H9 (cell line): ENCODE data around the gene CCNYL1. TPM values are rescaled to one million over a fixed set of nuclear protein-coding genes. Genes with fewer than 3 reads are reported as not detected.

Experiments used
- DNase-seq: peaks from one replicate; pipeline ENCODE4 v3.0.0-alpha.2; 2017
- H2AFZ ChIP-seq: one replicate; pipeline ENCODE4 v1.6.1; 2013; ENCODE audit warnings: mild to moderate bottlenecking, low read length, control low read depth, moderate library complexity
- H2AK5ac ChIP-seq: 2 replicates; pipeline ENCODE4 v1.6.1; 2013; ENCODE audit warnings: low read length, control low read depth, mixed read lengths; ENCODE audit not compliant: insufficient read length
- H2BK120ac ChIP-seq: one replicate; pipeline ENCODE4 v1.6.1; 2013; ENCODE audit warnings: low read depth, mild to moderate bottlenecking, low read length, control low read depth, inconsistent platforms; ENCODE audit not compliant: poor library complexity, severe bottlenecking
- H2BK12ac ChIP-seq: 2 replicates; pipeline ENCODE4 v1.6.1; 2013; ENCODE audit warnings: low read length, control low read depth, mixed read lengths, low read depth; ENCODE audit not compliant: insufficient read length
- H2BK15ac ChIP-seq: 2 replicates; pipeline ENCODE4 v1.6.1; 2013; ENCODE audit warnings: low read depth, low read length, control low read depth
- H2BK20ac ChIP-seq: one replicate; pipeline ENCODE4 v1.6.1; 2013; ENCODE audit warnings: low read depth, mild to moderate bottlenecking, low read length, control low read depth, inconsistent platforms; ENCODE audit not compliant: poor library complexity, severe bottlenecking
- H2BK5ac ChIP-seq: 2 replicates; pipeline ENCODE4 v1.6.1; 2013; ENCODE audit warnings: low read length, control low read depth, mixed read lengths; ENCODE audit not compliant: insufficient read length
- H3K14ac ChIP-seq: 2 replicates; pipeline ENCODE4 v1.6.1; 2013; ENCODE audit warnings: low read length, control low read depth; ENCODE audit not compliant: insufficient read depth
- H3K18ac ChIP-seq: 2 replicates; pipeline ENCODE4 v1.6.1; 2013; ENCODE audit warnings: low read depth, mild to moderate bottlenecking, mixed read lengths, low read length, control low read depth; ENCODE audit not compliant: insufficient read length
- H3K23ac ChIP-seq: 2 replicates; pipeline ENCODE4 v1.6.1; 2013; ENCODE audit warnings: low read length, control low read depth, mixed read lengths, low read depth; ENCODE audit not compliant: insufficient read length
- H3K23me2 ChIP-seq: 2 replicates; pipeline ENCODE4 v1.6.1; 2013; ENCODE audit warnings: low read depth, mild to moderate bottlenecking, mixed read lengths, low read length, control low read depth; ENCODE audit not compliant: insufficient read length, poor library complexity, severe bottlenecking
- H3K27ac ChIP-seq: 2 replicates; pipeline ENCODE4 v1.5.1; 2013; ENCODE audit warnings: low read length, control low read depth, mixed read lengths, low read depth; ENCODE audit not compliant: insufficient read length
- H3K27me3 ChIP-seq: 2 replicates; pipeline ENCODE4 v1.6.1; 2013; ENCODE audit warnings: low read length, control low read depth, inconsistent platforms; ENCODE audit not compliant: insufficient read depth
- H3K4ac ChIP-seq: 2 replicates; pipeline ENCODE4 v1.6.1; 2013; ENCODE audit warnings: low read depth, mild to moderate bottlenecking, control low read depth, inconsistent platforms, low read length, moderate library complexity
- H3K4me1 ChIP-seq: 2 replicates; pipeline ENCODE4 v1.6.1; 2013; ENCODE audit warnings: low read length, control low read depth, inconsistent platforms; ENCODE audit not compliant: insufficient read depth
- H3K4me2 ChIP-seq: 2 replicates; pipeline ENCODE4 v1.6.1; 2013; ENCODE audit warnings: low read length, control low read depth, mixed read lengths; ENCODE audit not compliant: insufficient read length, insufficient read depth
- H3K56ac ChIP-seq: 2 replicates; pipeline ENCODE4 v1.6.1; 2013; ENCODE audit warnings: low read depth, mild to moderate bottlenecking, mixed read lengths, low read length, control low read depth; ENCODE audit not compliant: insufficient read length
- H3K79me1 ChIP-seq: 2 replicates; pipeline ENCODE4 v1.6.1; 2013; ENCODE audit warnings: low read depth, mild to moderate bottlenecking, moderate library complexity, low read length, control low read depth, inconsistent platforms; ENCODE audit not compliant: insufficient read depth, poor library complexity, severe bottlenecking
- H3K79me2 ChIP-seq: 2 replicates; pipeline ENCODE4 v1.6.1; 2013; ENCODE audit warnings: low read length, control low read depth, inconsistent platforms; ENCODE audit not compliant: insufficient read depth
- H3K9ac ChIP-seq: 2 replicates; pipeline ENCODE4 v1.6.1; 2013; ENCODE audit warnings: low read length, control low read depth, mixed read lengths; ENCODE audit not compliant: insufficient read length; ENCODE audit errors: extremely low read depth
- H3K9me3 ChIP-seq: one replicate; pipeline ENCODE4 v1.6.1; 2013; ENCODE audit warnings: low read depth, low read length, inconsistent platforms; ENCODE audit not compliant: control insufficient read depth
- H3T11ph ChIP-seq: one replicate; pipeline ENCODE4 v1.6.1; 2013; ENCODE audit warnings: mild to moderate bottlenecking, low read length, control low read depth, inconsistent platforms
- H4K20me1 ChIP-seq: one replicate; pipeline ENCODE4 v1.6.1; 2013; ENCODE audit not compliant: control insufficient read depth, insufficient read length, insufficient read depth
- H4K5ac ChIP-seq: 2 replicates; pipeline ENCODE4 v1.6.1; 2013; ENCODE audit warnings: low read depth, mild to moderate bottlenecking, mixed read lengths, low read length, control low read depth; ENCODE audit not compliant: insufficient read length
- H4K8ac ChIP-seq: replicated peaks from 2 replicates; pipeline ENCODE4 v1.6.1; 2013; ENCODE audit warnings: low read length, control low read depth, mixed read lengths, low read depth; ENCODE audit not compliant: insufficient read length
- H4K91ac ChIP-seq: 2 replicates; pipeline ENCODE4 v1.6.1; 2013; ENCODE audit warnings: low read depth, mild to moderate bottlenecking, moderate library complexity, mixed read lengths, low read length, control low read depth; ENCODE audit not compliant: insufficient read length
- H3K27ac Mint-ChIP-seq, 3 experiments: 2 replicates in 2 of 3; 3 replicates in 1 of 3; pipeline ENCODE4 v1.8.0; 2020 to 2021; ENCODE audit warnings: mixed read lengths in 3 of 3, mild to moderate bottlenecking in 1 of 3, moderate library complexity in 1 of 3
- H3K27me3 Mint-ChIP-seq: 2 replicates; pipeline ENCODE4 v1.8.0; 2021; ENCODE audit warnings: low read depth, mild to moderate bottlenecking, moderate library complexity, mixed read lengths
- H3K36me3 Mint-ChIP-seq, 3 experiments: 2 replicates in 2 of 3; 3 replicates in 1 of 3; pipeline ENCODE4 v1.8.0; 2020 to 2021; ENCODE audit warnings: low read depth in 3 of 3, mixed read lengths in 3 of 3; ENCODE audit not compliant: insufficient read depth in 1 of 3
- H3K4me1 Mint-ChIP-seq, 2 experiments: 2 replicates each; pipeline ENCODE4 v1.8.0; 2020; ENCODE audit warnings: mixed read lengths in 2 of 2
- H3K4me3 Mint-ChIP-seq, 2 experiments: 2 replicates in 1 of 2; 3 replicates in 1 of 2; pipeline ENCODE4 v1.8.0; 2020 to 2021; ENCODE audit warnings: mild to moderate bottlenecking in 2 of 2, mixed read lengths in 2 of 2, moderate library complexity in 1 of 2
- H3K9me3 Mint-ChIP-seq, 2 experiments: 2 replicates in 1 of 2; 3 replicates in 1 of 2; pipeline ENCODE4 v1.8.0; 2020; ENCODE audit warnings: mild to moderate bottlenecking in 2 of 2, mixed read lengths in 2 of 2, moderate library complexity in 1 of 2
- WGBS: extraction: QIAGEN DNeasy Blood & Tissue Kit; methylation state at CpG from one replicate; pipeline ENCODE4 v1.1.7; 2013; ENCODE audit warnings: missing lambda C conversion rate, low lambda C conversion rate, mixed read lengths; ENCODE audit not compliant: insufficient read length; ENCODE audit errors: extremely low coverage; 5-methylcytosine and 5-hydroxymethylcytosine counted together
- total RNA-seq: library from RNA; stranded (reverse); gene quantifications from 2 replicates; pipeline ENCODE4 v1.2.1, GENCODE V29; 2021
- TF ChIP-seq, protein P1 (sequence below): fragments of 200-600 bp; sonication (generic); conservative IDR thresholded peaks from 3 replicates; pipeline ENCODE4 v1.8.0; 2021; ENCODE audit warnings: antibody characterized with exemption, mild to moderate bottlenecking

CCNYL1 gene
- total RNA-seq, 1 experiment from 2014 or later = 27.0 TPM

DNA sequence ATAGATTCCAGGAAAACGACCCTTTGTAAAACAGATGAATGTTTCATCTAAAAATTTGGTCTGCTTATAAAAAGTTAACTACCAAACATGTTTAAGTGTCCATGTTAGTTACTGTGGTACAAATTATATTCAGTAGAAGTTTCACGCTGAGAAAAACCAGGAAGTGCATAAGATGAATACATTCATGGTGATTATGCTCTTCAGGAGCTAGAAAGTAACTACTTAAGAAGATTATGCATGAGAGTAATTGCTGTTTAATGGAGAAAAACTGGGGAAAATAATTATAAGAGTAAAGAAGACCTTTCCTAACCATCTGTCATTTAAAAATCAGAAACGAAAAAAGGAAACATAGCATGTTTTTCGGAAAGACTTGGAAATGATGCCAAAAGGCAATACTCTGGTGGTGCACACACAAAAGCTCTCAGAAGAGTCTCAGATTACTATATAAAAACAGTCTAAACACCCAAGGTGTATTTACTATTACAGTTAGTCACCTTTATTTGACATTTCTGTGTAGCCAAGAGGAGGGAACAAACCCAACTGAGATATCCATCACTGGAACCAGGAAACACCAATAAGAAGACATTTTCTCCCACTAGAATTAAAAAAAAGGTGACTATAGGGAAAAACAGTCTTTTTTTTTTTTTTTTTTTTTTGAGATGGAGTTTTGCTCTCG lies 47.4 kb upstream of the CCNYL1 start:
- Histone ChIP-seq H2BK20ac (no peak overlapping the region), H3K4me1 (no peaks in the 10 kb centered on the region), H3K9me3 (no peaks in the 10 kb centered on the region), H3T11ph (no peak overlapping the region), H3K9ac (no peak overlapping the region), H3K56ac (no peak overlapping the region), H2AK5ac (no peak overlapping the region), H3K27me3 (no peaks in the 10 kb centered on the region), H3K23ac (no peak overlapping the region), H3K23me2 (no peaks in the 10 kb centered on the region), H4K5ac (no peak overlapping the region), H2BK120ac (no peak overlapping the region), H2BK5ac (no peak overlapping the region), H3K27ac (no peak overlapping the region), H2AFZ (no peak overlapping the region), H3K79me1 (no peaks in the 10 kb centered on the region), H3K14ac (no peak overlapping the region), H3K79me2 (no peaks in the 10 kb centered on the region), H2BK15ac (no peak overlapping the region), H4K91ac (no peak overlapping the region), H3K4ac (no peak overlapping the region), H3K18ac (no peak overlapping the region), H3K4me2 (no peak overlapping the region), H4K8ac (no peak overlapping the region), H2BK12ac (no peak overlapping the region), H4K20me1 (no peaks in the 10 kb centered on the region)
- Mint-ChIP-seq H3K9me3 (no peaks in the 10 kb centered on the region), H3K27me3 (no peaks in the 10 kb centered on the region), H3K4me3 (no peak overlapping the region), H3K4me1 (peaks cover 8 to 10% of the 10 kb centered on the region in 2 experiments), H3K27ac (no peak overlapping the region), H3K36me3 (no peaks in the 10 kb centered on the region; a peak in 1 of 7 replicates)
- DNase-seq = no peak
- TF ChIP-seq, protein P1, sequence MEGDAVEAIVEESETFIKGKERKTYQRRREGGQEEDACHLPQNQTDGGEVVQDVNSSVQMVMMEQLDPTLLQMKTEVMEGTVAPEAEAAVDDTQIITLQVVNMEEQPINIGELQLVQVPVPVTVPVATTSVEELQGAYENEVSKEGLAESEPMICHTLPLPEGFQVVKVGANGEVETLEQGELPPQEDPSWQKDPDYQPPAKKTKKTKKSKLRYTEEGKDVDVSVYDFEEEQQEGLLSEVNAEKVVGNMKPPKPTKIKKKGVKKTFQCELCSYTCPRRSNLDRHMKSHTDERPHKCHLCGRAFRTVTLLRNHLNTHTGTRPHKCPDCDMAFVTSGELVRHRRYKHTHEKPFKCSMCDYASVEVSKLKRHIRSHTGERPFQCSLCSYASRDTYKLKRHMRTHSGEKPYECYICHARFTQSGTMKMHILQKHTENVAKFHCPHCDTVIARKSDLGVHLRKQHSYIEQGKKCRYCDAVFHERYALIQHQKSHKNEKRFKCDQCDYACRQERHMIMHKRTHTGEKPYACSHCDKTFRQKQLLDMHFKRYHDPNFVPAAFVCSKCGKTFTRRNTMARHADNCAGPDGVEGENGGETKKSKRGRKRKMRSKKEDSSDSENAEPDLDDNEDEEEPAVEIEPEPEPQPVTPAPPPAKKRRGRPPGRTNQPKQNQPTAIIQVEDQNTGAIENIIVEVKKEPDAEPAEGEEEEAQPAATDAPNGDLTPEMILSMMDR = no peak
- WGBS = no CpG with 5 or more reads among the region's 5 CpGs
